H1 (cell line): ENCODE data around the gene PLA2R1. TPM values are rescaled to one million over a fixed set of nuclear protein-coding genes. Genes with fewer than 3 reads are reported as not detected.

ENCODE experiments used
- CTCF ChIA-PET: fragments of 300-600 bp; sonication (Branson Sonifier 250); formaldehyde crosslinking; loops from one replicate; lab custom pipeline; 2021; ENCODE audit not compliant: partially characterized antibody; lab: Charles Lee
- POLR2A ChIA-PET: fragments of 300-600 bp; sonication (Branson Sonifier 250); formaldehyde crosslinking; loops from one replicate; lab custom pipeline; 2021; ENCODE audit warnings: inconsistent platforms; ENCODE audit not compliant: partially characterized antibody; lab: Charles Lee
- DNase-seq, 2 experiments: peaks; one replicate each; pipeline versions ENCODE4 v3.0.0 to v3.0.0-alpha.2; 2010 to 2022; ENCODE audit warnings: low spot score in 2 of 2, low read depth in 1 of 2, mixed read lengths in 1 of 2
- FAIRE-seq: peaks from 2 replicates; lab custom pipeline; 2011; peaks lifted over from hg19 to GRCh38; lab: Jason Lieb, UNC
- H2AFZ ChIP-seq: 2 replicates; pipeline ENCODE4 v1.8.1; 2012; ENCODE audit warnings: low read length, inconsistent platforms
- H2AK5ac ChIP-seq: 2 replicates; pipeline ENCODE4 v1.6.1; 2013; ENCODE audit warnings: low read depth, low read length
- H2BK120ac ChIP-seq: replicated peaks from 2 replicates; pipeline ENCODE3; 2013; ENCODE audit warnings: low read depth, low read length, inconsistent platforms
- H2BK12ac ChIP-seq: 2 replicates; pipeline ENCODE4 v1.6.1; 2013; ENCODE audit warnings: low read depth, low read length
- H2BK15ac ChIP-seq: 2 replicates; pipeline ENCODE4 v1.6.1; 2013; ENCODE audit warnings: low read length
- H2BK20ac ChIP-seq: 2 replicates; pipeline ENCODE4 v1.6.1; 2013; ENCODE audit warnings: low read length
- H2BK5ac ChIP-seq: 2 replicates; pipeline ENCODE4 v1.6.1; 2013; ENCODE audit warnings: low read depth, low read length
- H3K14ac ChIP-seq: 2 replicates; pipeline ENCODE4 v1.6.1; 2013; ENCODE audit warnings: inconsistent platforms; ENCODE audit not compliant: insufficient read length
- H3K18ac ChIP-seq: 2 replicates; pipeline ENCODE4 v1.6.1; 2013; ENCODE audit warnings: low read length; ENCODE audit errors: extremely low read depth
- H3K23ac ChIP-seq: 2 replicates; pipeline ENCODE4 v1.6.1; 2013; ENCODE audit warnings: inconsistent platforms; ENCODE audit not compliant: insufficient read length
- H3K23me2 ChIP-seq: 2 replicates; pipeline ENCODE4 v1.6.1; 2013; ENCODE audit warnings: low read depth, low read length
- H3K27ac ChIP-seq: 2 replicates; pipeline ENCODE4 v1.6.1; 2011; ENCODE audit warnings: low read depth, low read length, inconsistent platforms
- H3K27me3 ChIP-seq, 4 experiments: replicated peaks in 1 of 4; 1 replicate in 1 of 4; 2 replicates in 3 of 4; pipeline versions ENCODE4 v1.6.1 to v1.8.1; 2011 to 2013; ENCODE audit warnings: low read length in 3 of 4, mild to moderate bottlenecking in 3 of 4, inconsistent platforms in 2 of 4, mixed read lengths in 2 of 4, moderate library complexity in 1 of 4; ENCODE audit not compliant: control insufficient read depth in 3 of 4, insufficient read depth in 3 of 4; ENCODE audit errors: extremely low read depth in 1 of 4
- H3K36me3 ChIP-seq, 4 experiments: 2 replicates each; pipeline versions ENCODE4 v1.6.1 to v1.8.1; 2011 to 2013; ENCODE audit warnings: mild to moderate bottlenecking in 4 of 4, low read length in 3 of 4, moderate library complexity in 2 of 4, control low read depth in 1 of 4, inconsistent platforms in 1 of 4; ENCODE audit not compliant: insufficient read depth in 4 of 4, control insufficient read depth in 2 of 4
- H3K4ac ChIP-seq: replicated peaks from 2 replicates; pipeline ENCODE3; 2013; ENCODE audit warnings: low read length, low read depth, mixed read lengths, inconsistent platforms; ENCODE audit not compliant: insufficient read length
- H3K4me1 ChIP-seq, 4 experiments: replicated peaks in 1 of 4; 1 replicate in 1 of 4; 2 replicates in 3 of 4; pipeline versions ENCODE4 v1.6.1 to v1.8.1; 2011 to 2013; ENCODE audit warnings: low read length in 3 of 4, inconsistent platforms in 2 of 4, mixed read lengths in 1 of 4; ENCODE audit not compliant: insufficient read depth in 4 of 4, control insufficient read depth in 3 of 4
- H3K4me2 ChIP-seq, 2 experiments: 2 replicates each; pipeline versions ENCODE4 v1.6.1 to v1.8.1; 2011 to 2013; ENCODE audit warnings: low read depth in 2 of 2, low read length in 2 of 2, control low read depth in 1 of 2, inconsistent platforms in 1 of 2, mild to moderate bottlenecking in 1 of 2; ENCODE audit not compliant: insufficient read depth in 1 of 2
- H3K4me3 ChIP-seq, 4 experiments: fragments of 200-600, 300-600 bp in 1 of 4; sonication (generic), shearing (Covaris generic), sonication (Bioruptor Twin) in 1 of 4; 2 replicates each; pipeline versions ENCODE4 v1.5.1 to v1.8.1; 2011 to 2016; ENCODE audit warnings: low read length in 4 of 4, low read depth in 3 of 4, control low read depth in 2 of 4, inconsistent platforms in 2 of 4, mild to moderate bottlenecking in 2 of 4, mixed read lengths in 1 of 4, moderate library complexity in 1 of 4; ENCODE audit not compliant: insufficient read depth in 2 of 4; ENCODE audit errors: extremely low read depth in 1 of 4
- H3K56ac ChIP-seq: replicated peaks from 2 replicates; pipeline ENCODE3; 2013; ENCODE audit warnings: low read depth, mild to moderate bottlenecking, mixed read lengths, low read length, inconsistent platforms; ENCODE audit not compliant: insufficient read length
- H3K79me1 ChIP-seq: 2 replicates; pipeline ENCODE4 v1.6.1; 2013; ENCODE audit warnings: low read depth, low read length, control low read depth
- H3K79me2 ChIP-seq, 2 experiments: 2 replicates each; pipeline versions ENCODE4 v1.6.1 to v1.8.1; 2012 to 2013; ENCODE audit warnings: low read length in 2 of 2, mild to moderate bottlenecking in 2 of 2, inconsistent platforms in 1 of 2; ENCODE audit not compliant: insufficient read depth in 2 of 2, control insufficient read depth in 1 of 2
- H3K9ac ChIP-seq, 4 experiments: replicated peaks in 1 of 4; 1 replicate in 1 of 4; 2 replicates in 3 of 4; pipeline versions ENCODE4 v1.6.1 to v1.8.1; 2011 to 2013; ENCODE audit warnings: low read depth in 3 of 4, low read length in 3 of 4, control low read depth in 2 of 4, mild to moderate bottlenecking in 2 of 4, moderate library complexity in 2 of 4, inconsistent platforms in 1 of 4; ENCODE audit errors: extremely low read depth in 1 of 4
- H3K9me3 ChIP-seq, 2 experiments: 2 replicates each; pipeline versions ENCODE4 v1.6.1 to v1.8.1; 2012 to 2013; ENCODE audit warnings: mild to moderate bottlenecking in 2 of 2, moderate library complexity in 2 of 2, control low read depth in 1 of 2, inconsistent platforms in 1 of 2, low read depth in 1 of 2, low read length in 1 of 2, mixed read lengths in 1 of 2; ENCODE audit not compliant: insufficient read depth in 2 of 2
- H4K20me1 ChIP-seq, 2 experiments: replicated peaks in 1 of 2; 2 replicates each; pipeline versions ENCODE3 to v1.8.1; 2011 to 2013; ENCODE audit warnings: inconsistent platforms in 2 of 2, low read length in 2 of 2, mild to moderate bottlenecking in 1 of 2; ENCODE audit not compliant: insufficient read depth in 2 of 2, control insufficient read depth in 1 of 2
- H4K5ac ChIP-seq: 2 replicates; pipeline ENCODE4 v1.6.1; 2013; ENCODE audit warnings: low read length, low read depth, mixed read lengths, inconsistent platforms; ENCODE audit not compliant: insufficient read length
- H4K8ac ChIP-seq: 2 replicates; pipeline ENCODE4 v1.8.0; 2013; ENCODE audit warnings: mild to moderate bottlenecking, moderate library complexity, low read length, inconsistent platforms; ENCODE audit not compliant: insufficient read depth; ENCODE audit errors: extremely low read depth
- H4K91ac ChIP-seq: replicated peaks from 2 replicates; pipeline ENCODE3; 2013; ENCODE audit warnings: low read length, mixed read lengths, inconsistent platforms; ENCODE audit not compliant: insufficient read length
- ASH2L ChIP-seq: fragments of 200-600, 300-600 bp; sonication (generic); IDR thresholded peaks from one replicate; pipeline ENCODE4 v1.7.1; 2017; ENCODE audit warnings: low read length
- BACH1 ChIP-seq: IDR thresholded peaks from 2 replicates; pipeline ENCODE4 v1.6.1; 2012; ENCODE audit warnings: low read length, improper control_type of control experiment
- BRCA1 ChIP-seq: IDR thresholded peaks from 2 replicates; pipeline ENCODE4 v1.6.1; 2012; ENCODE audit warnings: low read depth, low read length, improper control_type of control experiment
- CBX5 ChIP-seq: fragments of 300-800, 300-1000 bp; sonication (generic); IDR thresholded peaks from 2 replicates; pipeline ENCODE4 v1.7.1; 2016; ENCODE audit warnings: antibody characterized with exemption, low read length, low read depth
- CHD1 ChIP-seq: IDR thresholded peaks from 2 replicates; pipeline ENCODE4 v1.6.1; 2012; ENCODE audit warnings: low read depth, low read length, improper control_type of control experiment
- CTCF ChIP-seq, 3 experiments: IDR thresholded peaks; 1 replicate in 2 of 3; 2 replicates in 1 of 3; pipeline versions ENCODE4 v1.5.1 to v1.6.1; 2011; ENCODE audit warnings: low read length in 3 of 3, mild to moderate bottlenecking in 3 of 3, inconsistent platforms in 2 of 3, low read depth in 1 of 3, moderate library complexity in 1 of 3; ENCODE audit not compliant: insufficient read depth in 1 of 3; ENCODE audit errors: control extremely low read depth in 1 of 3
- HDAC6 ChIP-seq: IDR thresholded peaks from one replicate; pipeline ENCODE4 v1.7.1; 2012; ENCODE audit warnings: low read depth, mild to moderate bottlenecking, inconsistent platforms, low read length, moderate library complexity
- KDM5A ChIP-seq: fragments of 200-600 bp; IDR thresholded peaks from 2 replicates; pipeline ENCODE4 v1.7.1; 2012; ENCODE audit warnings: mild to moderate bottlenecking, low read length, inconsistent platforms, mixed read lengths
- POLR2AphosphoS5 ChIP-seq: IDR thresholded peaks from 2 replicates; pipeline ENCODE4 v1.6.1; 2011; ENCODE audit warnings: low read depth, low read length
- POU5F1 ChIP-seq: IDR thresholded peaks from 2 replicates; pipeline ENCODE4 v1.6.1; 2011; ENCODE audit warnings: low read depth, mild to moderate bottlenecking, low read length, moderate library complexity
- WGBS, 2 experiments: shearing (Covaris generic) in 1 of 2; methylation state at CpG; one replicate each; pipeline versions ENCODE4 v1.1.6 to v1.1.7; 2013 to 2015; ENCODE audit warnings: low lambda C conversion rate in 2 of 2, mixed read lengths in 2 of 2, inconsistent platforms in 1 of 2, low coverage in 1 of 2, missing lambda C conversion rate in 1 of 2; ENCODE audit not compliant: insufficient replicate concordance in 2 of 2, insufficient coverage in 1 of 2, insufficient read length in 1 of 2; ENCODE audit errors: extremely low coverage in 1 of 2, missing lambda C conversion rate in 1 of 2; 5-methylcytosine and 5-hydroxymethylcytosine counted together
- polyA plus RNA-seq, 7 experiments: library from polyadenylated mRNA; depleted of rRNA in 3 of 7; stranded (reverse) in 5 of 7; unstranded in 2 of 7; fragments of >200 nt in 5 of 7; fragments of 200-250 nt in 2 of 7; gene quantifications; 1 replicate in 5 of 7; 2 replicates in 1 of 7; 4 replicates in 1 of 7; pipeline versions ENCODE4 v1.2.1 to v1.2.3, GENCODE V29; 2011 to 2013; ENCODE audit warnings: missing spikeins in 2 of 7, mixed read lengths in 2 of 7
- total RNA-seq: library from RNA; stranded (reverse); fragmentation: NEBNext Ultra II Directional; extraction: Animal tissue kit (Norgen Biotek cat#: 25700); gene quantifications from 2 replicates; pipeline ENCODE4 v1.2.1, GENCODE V29; 2021
- TF ChIP-seq, protein P1 (sequence below): IDR thresholded peaks from 2 replicates; pipeline ENCODE4 v1.6.1; 2011; ENCODE audit warnings: low read depth, mild to moderate bottlenecking, low read length; ENCODE audit not compliant: insufficient read depth

PLA2R1 gene
- total and polyA plus RNA-seq, 2 of the 8 experiments (the other 6 are each of a cell fraction or from before 2014, with no cell fraction given) = 0.65 to 1.5 TPM

DNA sequence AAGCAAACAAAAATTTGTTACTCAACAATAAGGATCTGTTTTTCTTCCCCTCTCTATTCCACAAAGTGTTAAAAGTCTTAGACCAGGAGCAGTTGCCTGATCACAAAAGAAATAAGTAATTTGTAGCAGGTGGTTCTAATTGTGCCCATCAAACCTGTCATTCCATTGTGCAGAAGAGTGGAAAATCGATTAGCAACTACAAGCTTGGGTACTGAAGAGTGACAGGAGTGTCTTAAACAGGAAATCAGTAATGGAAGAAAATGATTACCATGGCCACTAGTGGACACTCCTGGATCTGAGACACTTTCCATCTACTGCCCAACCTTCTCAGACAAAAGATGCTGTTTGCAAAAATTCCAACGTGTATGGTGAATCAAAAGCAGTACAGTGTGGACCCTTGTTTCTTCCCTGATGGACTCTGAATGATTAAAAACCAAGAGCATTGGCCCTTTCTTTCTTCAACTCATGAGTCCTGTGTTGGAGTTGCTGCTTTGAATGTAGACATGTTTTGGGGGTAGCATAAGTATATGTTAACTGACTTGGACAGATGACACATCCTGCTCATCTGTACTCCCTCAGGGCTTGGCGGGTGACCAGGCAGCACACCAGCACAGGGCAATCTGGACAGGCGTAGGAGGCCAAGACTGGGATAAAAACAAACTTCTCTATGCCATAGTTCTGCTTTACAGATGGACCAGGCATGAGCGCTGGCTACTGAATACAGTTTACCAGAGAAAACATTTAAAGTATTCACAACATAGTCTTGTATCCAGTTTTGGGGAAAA, 51.9 kb downstream of the PLA2R1 start:
- no peak for DNase-seq
- Histone ChIP-seq H3K27ac (no peak overlapping the region), H3K4ac (no peak overlapping the region), H3K9ac (no peak overlapping the region), H4K5ac (no peak overlapping the region), H2BK120ac (no peak overlapping the region), H3K79me1 (no peaks in the 10 kb centered on the region), H2BK20ac (no peak overlapping the region), H3K36me3 (no peaks in the 10 kb centered on the region), H2BK12ac (no peak overlapping the region), H3K56ac (no peak overlapping the region), H2AK5ac (no peak overlapping the region), H3K79me2 (no peaks in the 10 kb centered on the region), H3K23ac (no peak overlapping the region), H2AFZ (no peak overlapping the region), H3K4me1 (no peaks in the 10 kb centered on the region; a peak in 1 of 7 replicates), H4K91ac (no peak overlapping the region), H3K4me3 (no peak overlapping the region), H4K8ac (no peak overlapping the region), H3K14ac (no peak overlapping the region), H2BK15ac (no peak overlapping the region), H2BK5ac (no peak overlapping the region), H4K20me1 (no peaks in the 10 kb centered on the region), H3K18ac (no peak overlapping the region), H3K9me3 (no peaks in the 10 kb centered on the region), H3K23me2 (no peaks in the 10 kb centered on the region), H3K27me3 (no peaks in the 10 kb centered on the region), H3K4me2 (no peak overlapping the region)
- CTCF ChIA-PET = interaction anchor here (1.6 kb wide), 1 partner anchor 24 kb away, joined by 4 read pairs; no protein-coding TSS in a partner anchor
- POLR2A ChIA-PET = no interaction called here
- FAIRE-seq = no peak
- WGBS, 2 experiments = 74% methylated on average over 5 of the region's 5 CpGs; no CpG with 5 or more reads in 1 of the 2 experiments
- TF ChIP-seq ASH2L (no peak), HDAC6 (no peak), KDM5A (no peak), BACH1 (no peak), POU5F1 (no peak), CBX5 (no peak), CHD1 (no peak), POLR2AphosphoS5 (no peak), CTCF (IDR thresholded peaks at IDR 0.05; ENCODE audit: control extremely low read depth in 1 of 3, insufficient read depth in 1 of 3, low read depth in 1 of 3, low read length in 3 of 3) (no peak), BRCA1 (no peak)
- TF ChIP-seq, protein P1, sequence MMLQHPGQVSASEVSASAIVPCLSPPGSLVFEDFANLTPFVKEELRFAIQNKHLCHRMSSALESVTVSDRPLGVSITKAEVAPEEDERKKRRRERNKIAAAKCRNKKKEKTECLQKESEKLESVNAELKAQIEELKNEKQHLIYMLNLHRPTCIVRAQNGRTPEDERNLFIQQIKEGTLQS = no peak
